HEK293 (cell line): ENCODE measurements around the gene NOG.

Experiments used
- CTCF ChIA-PET: fragments of 350-600 bp; formaldehyde crosslinking; extraction: SDS; loops from one replicate; lab custom pipeline; 2021; ENCODE audit warnings: antibody characterized with exemption; lab: Yijun Ruan, JAX
- POLR2A ChIA-PET: fragments of 300-600 bp; formaldehyde crosslinking; extraction: SDS; loops from one replicate; lab custom pipeline; 2020; ENCODE audit warnings: antibody characterized with exemption, inconsistent platforms; lab: Yijun Ruan, JAX
- H3K27ac ChIP-seq: fragments of 200-500 bp; sonication (Bioruptor generic); 2 replicates; pipeline ENCODE4 v1.5.1; 2014; ENCODE audit warnings: low read depth, low read length, control low read depth, inconsistent platforms; ENCODE audit errors: extremely low read depth
- H3K36me3 ChIP-seq, 2 experiments: fragments of 200-500 bp in 1 of 2; sonication (Bioruptor generic) in 1 of 2; 1 replicate in 1 of 2; 2 replicates in 1 of 2; pipeline ENCODE4 v1.5.1; 2014 to 2017; ENCODE audit warnings: inconsistent platforms in 2 of 2, low read length in 2 of 2; ENCODE audit not compliant: control insufficient read depth in 2 of 2, insufficient read depth in 1 of 2
- H3K4me1 ChIP-seq: fragments of 200-500 bp; sonication (Bioruptor generic); 2 replicates; pipeline ENCODE4 v1.5.1; 2014; ENCODE audit warnings: mild to moderate bottlenecking, low read length, inconsistent platforms; ENCODE audit not compliant: control insufficient read depth, insufficient read depth
- H3K4me3 ChIP-seq: 2 replicates; pipeline ENCODE4 v1.5.1; 2011; ENCODE audit warnings: low read depth, mild to moderate bottlenecking, control low read depth, low read length, moderate library complexity
- H3K9me3 ChIP-seq: fragments of 200-500 bp; sonication (Bioruptor generic); 2 replicates; pipeline ENCODE4 v1.5.1; 2014; ENCODE audit warnings: low read depth, low read length, inconsistent platforms; ENCODE audit not compliant: control insufficient read depth, insufficient read depth
- BCL11A ChIP-seq: fragments of 450-650 bp; formaldehyde crosslinking; IDR thresholded peaks from 2 replicates; pipeline ENCODE4 v1.5.1; 2016; ENCODE audit warnings: low read depth, missing biosample characterization, missing genetic modification characterization
- GLIS1 ChIP-seq: fragments of 450-650 bp; formaldehyde crosslinking; IDR thresholded peaks from 2 replicates; pipeline ENCODE4 v1.5.1; 2016; ENCODE audit warnings: missing biosample characterization, missing genetic modification characterization
- KLF10 ChIP-seq: fragments of 450-650 bp; IDR thresholded peaks from 2 replicates; pipeline ENCODE4 v1.5.1; 2018; ENCODE audit warnings: missing biosample characterization, mild to moderate bottlenecking, missing genetic modification characterization
- PRDM2 ChIP-seq: fragments of 450-650 bp; formaldehyde crosslinking; IDR thresholded peaks from 2 replicates; pipeline ENCODE4 v1.5.1; 2016; ENCODE audit warnings: missing biosample characterization, missing genetic modification characterization, borderline replicate concordance
- SP7 ChIP-seq: fragments of 450-650 bp; formaldehyde crosslinking; IDR thresholded peaks from 2 replicates; pipeline ENCODE4 v1.5.1; 2016; ENCODE audit warnings: missing biosample characterization, missing genetic modification characterization
- ZBTB10 ChIP-seq: fragments of 450-650 bp; formaldehyde crosslinking; IDR thresholded peaks from 2 replicates; pipeline ENCODE4 v1.5.1; 2016; ENCODE audit warnings: missing biosample characterization, missing genetic modification characterization
- ZBTB17 ChIP-seq: fragments of 450-650 bp; formaldehyde crosslinking; IDR thresholded peaks from 2 replicates; pipeline ENCODE4 v1.5.1; 2016; ENCODE audit warnings: missing biosample characterization, missing genetic modification characterization
- ZNF138 ChIP-seq: fragments of 450-650 bp; formaldehyde crosslinking; IDR thresholded peaks from 2 replicates; pipeline ENCODE4 v1.5.1; 2016; ENCODE audit warnings: missing biosample characterization, missing genetic modification characterization, borderline replicate concordance
- ZNF146 ChIP-seq: fragments of 450-650 bp; formaldehyde crosslinking; IDR thresholded peaks from 2 replicates; pipeline ENCODE4 v1.5.1; 2016; ENCODE audit warnings: missing biosample characterization, missing genetic modification characterization
- ZNF335 ChIP-seq: fragments of 450-650 bp; formaldehyde crosslinking; conservative IDR thresholded peaks from 2 replicates; pipeline ENCODE4 v1.5.1; 2016; ENCODE audit warnings: missing biosample characterization, missing genetic modification characterization
- ZNF37A ChIP-seq: fragments of 450-650 bp; IDR thresholded peaks from 2 replicates; pipeline ENCODE4 v1.5.1; 2018; ENCODE audit warnings: missing biosample characterization, missing genetic modification characterization
- ZNF416 ChIP-seq: fragments of 450-650 bp; formaldehyde crosslinking; IDR thresholded peaks from 2 replicates; pipeline ENCODE4 v1.5.1; 2016; ENCODE audit warnings: missing biosample characterization, missing genetic modification characterization
- ZNF423 ChIP-seq: fragments of 450-650 bp; formaldehyde crosslinking; IDR thresholded peaks from 2 replicates; pipeline ENCODE4 v1.5.1; 2016; ENCODE audit warnings: missing biosample characterization, missing genetic modification characterization
- ZNF791 ChIP-seq: fragments of 450-650 bp; formaldehyde crosslinking; IDR thresholded peaks from 2 replicates; pipeline ENCODE4 v1.5.1; 2016; ENCODE audit warnings: missing biosample characterization, missing genetic modification characterization
- TF ChIP-seq, protein P1 (sequence below): fragments of 450-650 bp; formaldehyde crosslinking; IDR thresholded peaks from 2 replicates; pipeline ENCODE4 v1.5.1; 2016; ENCODE audit warnings: missing biosample characterization, missing genetic modification characterization
- TF ChIP-seq, protein P2 (sequence below): fragments of 450-650 bp; formaldehyde crosslinking; IDR thresholded peaks from 2 replicates; pipeline ENCODE4 v1.5.1; 2016; ENCODE audit warnings: missing biosample characterization, missing genetic modification characterization
- TF ChIP-seq, protein P3 (sequence below): fragments of 450-650 bp; formaldehyde crosslinking; IDR thresholded peaks from 2 replicates; pipeline ENCODE4 v1.5.1; 2016; ENCODE audit warnings: missing biosample characterization, missing genetic modification characterization
- TF ChIP-seq, protein P4 (sequence below): fragments of 450-650 bp; formaldehyde crosslinking; IDR thresholded peaks from 2 replicates; pipeline ENCODE4 v1.5.1; 2016; ENCODE audit warnings: missing biosample characterization, missing genetic modification characterization

The NOG gene

DNA sequence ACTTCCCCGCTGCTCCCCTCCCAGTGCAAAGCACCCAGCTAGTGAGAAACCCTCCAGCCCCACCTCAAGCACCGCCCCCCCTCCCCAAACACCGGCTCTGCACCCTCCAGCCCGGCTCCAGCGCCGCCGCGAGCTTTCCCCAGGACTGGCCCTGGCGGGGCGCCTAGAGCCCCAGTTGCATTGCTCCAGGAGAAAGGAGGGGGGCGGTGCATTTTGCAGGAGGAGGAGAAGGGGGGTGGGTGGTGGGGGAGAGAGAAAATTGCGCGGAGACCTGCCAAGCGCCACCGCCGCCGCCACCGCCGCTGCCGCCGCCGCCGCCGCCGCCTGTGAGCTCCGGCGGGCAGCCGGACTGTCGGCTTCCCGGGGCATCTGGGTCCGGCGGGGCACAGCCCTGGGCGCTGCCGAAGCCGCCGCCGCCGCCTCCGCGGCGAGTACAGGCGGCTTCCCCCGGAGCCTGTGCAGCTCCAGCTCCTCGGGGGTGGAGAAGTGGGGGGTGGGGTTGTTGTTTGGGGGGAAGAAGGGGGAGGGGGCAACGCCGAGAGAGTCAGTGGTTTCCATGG is 333 bp upstream of the NOG start (continued):
- TF ChIP-seq PRDM2 (tag by site-specific recombination) (no peak), ZNF138 (tag by site-specific recombination) (no peak), KLF10 (tag by site-specific recombination) (no peak)
- TF ChIP-seq, protein P1, sequence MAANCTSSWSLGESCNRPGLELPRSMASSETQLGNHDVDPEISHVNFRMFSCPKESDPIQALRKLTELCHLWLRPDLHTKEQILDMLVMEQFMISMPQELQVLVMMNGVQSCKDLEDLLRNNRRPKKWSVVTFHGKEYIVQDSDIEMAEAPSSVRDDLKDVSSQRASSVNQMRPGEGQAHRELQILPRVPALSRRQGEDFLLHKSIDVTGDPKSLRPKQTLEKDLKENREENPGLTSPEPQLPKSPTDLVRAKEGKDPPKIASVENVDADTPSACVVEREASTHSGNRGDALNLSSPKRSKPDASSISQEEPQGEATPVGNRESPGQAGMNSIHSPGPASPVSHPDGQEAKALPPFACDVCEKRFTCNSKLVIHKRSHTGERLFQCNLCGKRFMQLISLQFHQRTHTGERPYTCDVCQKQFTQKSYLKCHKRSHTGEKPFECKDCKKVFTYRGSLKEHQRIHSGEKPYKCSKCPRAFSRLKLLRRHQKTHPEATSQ: no peak

DNA sequence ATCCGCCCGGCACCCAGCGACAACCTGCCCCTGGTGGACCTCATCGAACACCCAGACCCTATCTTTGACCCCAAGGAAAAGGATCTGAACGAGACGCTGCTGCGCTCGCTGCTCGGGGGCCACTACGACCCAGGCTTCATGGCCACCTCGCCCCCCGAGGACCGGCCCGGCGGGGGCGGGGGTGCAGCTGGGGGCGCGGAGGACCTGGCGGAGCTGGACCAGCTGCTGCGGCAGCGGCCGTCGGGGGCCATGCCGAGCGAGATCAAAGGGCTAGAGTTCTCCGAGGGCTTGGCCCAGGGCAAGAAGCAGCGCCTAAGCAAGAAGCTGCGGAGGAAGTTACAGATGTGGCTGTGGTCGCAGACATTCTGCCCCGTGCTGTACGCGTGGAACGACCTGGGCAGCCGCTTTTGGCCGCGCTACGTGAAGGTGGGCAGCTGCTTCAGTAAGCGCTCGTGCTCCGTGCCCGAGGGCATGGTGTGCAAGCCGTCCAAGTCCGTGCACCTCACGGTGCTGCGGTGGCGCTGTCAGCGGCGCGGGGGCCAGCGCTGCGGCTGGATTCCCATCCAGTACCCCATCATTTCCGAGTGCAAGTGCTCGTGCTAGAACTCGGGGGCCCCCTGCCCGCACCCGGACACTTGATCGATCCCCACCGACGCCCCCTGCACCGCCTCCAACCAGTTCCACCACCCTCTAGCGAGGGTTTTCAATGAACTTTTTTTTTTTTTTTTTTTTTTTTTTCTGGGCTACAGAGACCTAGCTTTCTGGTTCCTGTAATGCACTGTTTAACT is 1.0 kb downstream of the NOG start:
- Histone ChIP-seq H3K27ac (peak overlapping the region; percentile 91), H3K4me3 (peak overlapping the region; percentile 49), H3K4me1 (peaks cover 12% of the 10 kb centered on the region), H3K9me3 (no peaks in the 10 kb centered on the region), H3K36me3 (no peaks in the 10 kb centered on the region)
- ChIA-PET POLR2A (interaction anchor here (0.6 to 1.1 kb wide), 5 partner anchors 34 to 240 kb away, joined by 3 to 5 read pairs (median 4); partner anchors contain the start of genes C17orf67 and DGKE), CTCF (interaction anchor here (0.6 to 6.5 kb wide), 7 partner anchors 15 to 328 kb away, joined by 3 to 173 read pairs (median 3); no protein-coding TSS in a partner anchor)
- TF ChIP-seq ZNF335 (tag by site-specific recombination) (peak; percentile 81), ZNF423 (tag by site-specific recombination) (0 out of 2 replicates have a peak, but pooled peaks have one; percentile 10), ZNF146 (tag by site-specific recombination) (0 out of 2 replicates have a peak, but pooled peaks have one; percentile 2), ZBTB10 (tag by site-specific recombination) (peak; percentile 48; the same call in 1 of the 2 replicates), GLIS1 (peak; percentile 52), ZNF37A (tag by site-specific recombination) (no peak), SP7 (peak; percentile 62; the same call in 1 of the 2 replicates), ZBTB17 (peak; percentile 78), BCL11A (tag by site-specific recombination) (0 out of 2 replicates have a peak, but pooled peaks have one; percentile 20), ZNF416 (tag by site-specific recombination) (no peak), ZNF791 (no peak)
- TF ChIP-seq, protein P2, sequence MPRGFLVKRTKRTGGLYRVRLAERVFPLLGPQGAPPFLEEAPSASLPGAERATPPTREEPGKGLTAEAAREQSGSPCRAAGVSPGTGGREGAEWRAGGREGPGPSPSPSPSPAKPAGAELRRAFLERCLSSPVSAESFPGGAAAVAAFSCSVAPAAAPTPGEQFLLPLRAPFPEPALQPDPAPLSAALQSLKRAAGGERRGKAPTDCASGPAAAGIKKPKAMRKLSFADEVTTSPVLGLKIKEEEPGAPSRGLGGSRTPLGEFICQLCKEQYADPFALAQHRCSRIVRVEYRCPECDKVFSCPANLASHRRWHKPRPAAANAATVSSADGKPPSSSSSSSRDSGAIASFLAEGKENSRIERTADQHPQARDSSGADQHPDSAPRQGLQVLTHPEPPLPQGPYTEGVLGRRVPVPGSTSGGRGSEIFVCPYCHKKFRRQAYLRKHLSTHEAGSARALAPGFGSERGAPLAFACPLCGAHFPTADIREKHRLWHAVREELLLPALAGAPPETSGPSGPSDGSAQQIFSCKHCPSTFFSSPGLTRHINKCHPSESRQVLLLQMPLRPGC (tag by site-specific recombination): no peak; the same call in 1 of the 2 replicates
- TF ChIP-seq, protein P3, sequence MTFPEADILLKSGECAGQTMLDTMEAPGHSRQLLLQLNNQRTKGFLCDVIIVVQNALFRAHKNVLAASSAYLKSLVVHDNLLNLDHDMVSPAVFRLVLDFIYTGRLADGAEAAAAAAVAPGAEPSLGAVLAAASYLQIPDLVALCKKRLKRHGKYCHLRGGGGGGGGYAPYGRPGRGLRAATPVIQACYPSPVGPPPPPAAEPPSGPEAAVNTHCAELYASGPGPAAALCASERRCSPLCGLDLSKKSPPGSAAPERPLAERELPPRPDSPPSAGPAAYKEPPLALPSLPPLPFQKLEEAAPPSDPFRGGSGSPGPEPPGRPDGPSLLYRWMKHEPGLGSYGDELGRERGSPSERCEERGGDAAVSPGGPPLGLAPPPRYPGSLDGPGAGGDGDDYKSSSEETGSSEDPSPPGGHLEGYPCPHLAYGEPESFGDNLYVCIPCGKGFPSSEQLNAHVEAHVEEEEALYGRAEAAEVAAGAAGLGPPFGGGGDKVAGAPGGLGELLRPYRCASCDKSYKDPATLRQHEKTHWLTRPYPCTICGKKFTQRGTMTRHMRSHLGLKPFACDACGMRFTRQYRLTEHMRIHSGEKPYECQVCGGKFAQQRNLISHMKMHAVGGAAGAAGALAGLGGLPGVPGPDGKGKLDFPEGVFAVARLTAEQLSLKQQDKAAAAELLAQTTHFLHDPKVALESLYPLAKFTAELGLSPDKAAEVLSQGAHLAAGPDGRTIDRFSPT (tag by site-specific recombination): peak; percentile 79
- TF ChIP-seq, protein P4, sequence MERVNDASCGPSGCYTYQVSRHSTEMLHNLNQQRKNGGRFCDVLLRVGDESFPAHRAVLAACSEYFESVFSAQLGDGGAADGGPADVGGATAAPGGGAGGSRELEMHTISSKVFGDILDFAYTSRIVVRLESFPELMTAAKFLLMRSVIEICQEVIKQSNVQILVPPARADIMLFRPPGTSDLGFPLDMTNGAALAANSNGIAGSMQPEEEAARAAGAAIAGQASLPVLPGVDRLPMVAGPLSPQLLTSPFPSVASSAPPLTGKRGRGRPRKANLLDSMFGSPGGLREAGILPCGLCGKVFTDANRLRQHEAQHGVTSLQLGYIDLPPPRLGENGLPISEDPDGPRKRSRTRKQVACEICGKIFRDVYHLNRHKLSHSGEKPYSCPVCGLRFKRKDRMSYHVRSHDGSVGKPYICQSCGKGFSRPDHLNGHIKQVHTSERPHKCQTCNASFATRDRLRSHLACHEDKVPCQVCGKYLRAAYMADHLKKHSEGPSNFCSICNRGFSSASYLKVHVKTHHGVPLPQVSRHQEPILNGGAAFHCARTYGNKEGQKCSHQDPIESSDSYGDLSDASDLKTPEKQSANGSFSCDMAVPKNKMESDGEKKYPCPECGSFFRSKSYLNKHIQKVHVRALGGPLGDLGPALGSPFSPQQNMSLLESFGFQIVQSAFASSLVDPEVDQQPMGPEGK: peak; percentile 77
